HG03196 (cell line): ENCODE results near the gene UBE2B.
"Not testable (repeated sequence)": the region's sequence is repeated elsewhere in the genome, so short reads cannot be mapped to it uniquely, and the experiment has no call there.

ENCODE experiments used
- ATAC-seq: cut with Tn5 transposase; IDR thresholded peaks from one replicate; pipeline ENCODE4 v1.9.1; 2021; ENCODE audit not compliant: unreplicated experiment

UBE2B gene

GRCh38 chr5:134398609-134399155 lies 27.3 kb downstream of the UBE2B start:
- ATAC-seq = no peak

GRCh38 chr5:134403951-134404350 lies 32.6 kb downstream of the UBE2B start:
- ATAC-seq = no peak

GRCh38 chr5:134406390-134406789 lies 35.0 kb downstream of the UBE2B start:
- ATAC-seq = no peak

GRCh38 chr5:134409321-134409720 lies 38.0 kb downstream of the UBE2B start:
- no peak for ATAC-seq

GRCh38 chr5:134410822-134411221 lies 39.5 kb downstream of the UBE2B start:
- ATAC-seq = no peak

GRCh38 chr5:134411228-134411545 lies 39.8 kb downstream of the UBE2B start:
- ATAC-seq = no peak

GRCh38 chr5:134411546-134412266 lies 40.3 kb downstream of the UBE2B start, which contains the start of gene CDKN2AIPNL:
CDKN2AIPNL (minus strand) TSS chr5:134411881; CDS start chr5:134411854, 27 bp downstream.
- peak; percentile 96 for ATAC-seq

- no peak for ATAC-seq
Observed at GRCh38 chr5:134413046-134413445, 41.7 kb downstream of the UBE2B start.

GRCh38 chr5:134417707-134418106 lies 46.3 kb downstream of the UBE2B start:
- ATAC-seq = no peak

GRCh38 chr5:134418958-134419357 lies 47.6 kb downstream of the UBE2B start:
- ATAC-seq = no peak

GRCh38 chr5:134420343-134420742 lies 49.0 kb downstream of the UBE2B start:
- no peak for ATAC-seq

- ATAC-seq = not testable (repeated sequence)
Observed at GRCh38 chr5:134421038-134421437, 49.7 kb downstream of the UBE2B start.

GRCh38 chr5:134422791-134423365 lies 51.5 kb downstream of the UBE2B start:
- ATAC-seq = no peak

- no peak for ATAC-seq
Observed at GRCh38 chr5:134423376-134423775, 52.0 kb downstream of the UBE2B start.

GRCh38 chr5:134426361-134426760 lies 55.0 kb downstream of the UBE2B start:
- no peak for ATAC-seq

GRCh38 chr5:134427540-134428041 lies 56.2 kb downstream of the UBE2B start:
- no peak for ATAC-seq

GRCh38 chr5:134430001-134430569 lies 58.7 kb downstream of the UBE2B start:
- ATAC-seq = no peak

GRCh38 chr5:134432174-134432573 lies 60.8 kb downstream of the UBE2B start:
- no peak for ATAC-seq

GRCh38 chr5:134432677-134433359 lies 61.4 kb downstream of the UBE2B start:
- ATAC-seq = no peak

- no peak for ATAC-seq
Observed at GRCh38 chr5:134435560-134435959, 64.2 kb downstream of the UBE2B start.
